HG03135 (cell line): ENCODE data around the gene LGR6.

ENCODE experiments used
- ATAC-seq: cut with Tn5 transposase; IDR thresholded peaks from one replicate; pipeline ENCODE4 v1.9.1; 2021; ENCODE audit warnings: mild to moderate bottlenecking, moderate library complexity; ENCODE audit not compliant: unreplicated experiment

The LGR6 gene

GRCh38 chr1:202197653-202198365 is 4.2 kb downstream of the LGR6 start:
- no peak for ATAC-seq

- ATAC-seq, result no peak
Measured at GRCh38 chr1:202198366-202198724, 4.7 kb downstream of the LGR6 start.

GRCh38 chr1:202199040-202199889 is 5.7 kb downstream of the LGR6 start:
- no peak for ATAC-seq

GRCh38 chr1:202200112-202200548 is 6.5 kb downstream of the LGR6 start:
- no peak for ATAC-seq

GRCh38 chr1:202200669-202201068 is 7.1 kb downstream of the LGR6 start:
- no peak for ATAC-seq

- ATAC-seq, result no peak
Measured at GRCh38 chr1:202201266-202201665, 7.7 kb downstream of the LGR6 start.

GRCh38 chr1:202201971-202202370 is 8.4 kb downstream of the LGR6 start:
- ATAC-seq, result no peak

GRCh38 chr1:202202500-202203168 is 9.0 kb downstream of the LGR6 start:
- no peak for ATAC-seq

GRCh38 chr1:202203238-202204039 is 9.8 kb downstream of the LGR6 start:
- no peak for ATAC-seq

GRCh38 chr1:202204065-202204464 is 10.5 kb downstream of the LGR6 start:
- ATAC-seq, result no peak

- ATAC-seq, result no peak
Measured at GRCh38 chr1:202205523-202206190, 12.1 kb downstream of the LGR6 start.

- no peak for ATAC-seq
Measured at GRCh38 chr1:202207292-202207691, 13.7 kb downstream of the LGR6 start.

- ATAC-seq, result no peak
Measured at GRCh38 chr1:202208351-202208857, 14.8 kb downstream of the LGR6 start.

- no peak for ATAC-seq
Measured at GRCh38 chr1:202210385-202210784, 16.8 kb downstream of the LGR6 start.

- ATAC-seq, result no peak
Measured at GRCh38 chr1:202210969-202211368, 17.4 kb downstream of the LGR6 start.

- no peak for ATAC-seq
Measured at GRCh38 chr1:202212787-202213186, 19.2 kb downstream of the LGR6 start.

- ATAC-seq, result no peak
Measured at GRCh38 chr1:202213361-202214088, 19.9 kb downstream of the LGR6 start.

- no peak for ATAC-seq
Measured at GRCh38 chr1:202214089-202214843, 20.7 kb downstream of the LGR6 start.
